ENCODE results near the gene MAPT. TPM values are rescaled to one million over a fixed set of nuclear protein-coding genes. Genes with fewer than 3 reads are reported as not detected.
A peak's percentile ranks its signal among the peaks of the same experiment; 100 is the strongest.
"Not testable (repeated sequence)": the region's sequence is repeated elsewhere in the genome, so short reads cannot be mapped to it uniquely, and the experiment has no call there.

Gene MAPT
- total RNA-seq, 1 experiment from 2014 or later = 1.6 TPM

GRCh38 chr17:45854209-45854608 is 40.1 kb upstream of the MAPT start:
- Mint-ChIP-seq H3K9me3 (ENCODE audit: low read depth, unreplicated experiment) (no peaks in the 10 kb centered on the region), H3K4me1 (ENCODE audit: low read depth, unreplicated experiment) (no peaks in the 10 kb centered on the region), H3K4me3 (ENCODE audit: low read depth, unreplicated experiment) (no peak overlapping the region), H3K27me3 (ENCODE audit: unreplicated experiment) (peaks cover 90% of the 10 kb centered on the region), H3K27ac (ENCODE audit: unreplicated experiment) (no peak overlapping the region), H3K36me3 (ENCODE audit: insufficient read depth, unreplicated experiment) (no peaks in the 10 kb centered on the region)
- CTCF ChIA-PET = no interaction called here
- intact Hi-C loops (cut with micrococcal nuclease; ENCODE audit: unreplicated experiment) = no loop called here
- no TSS peak for BruUV-seq (replicated peaks)
- TF ChIP-seq CTCF (IDR thresholded peaks at IDR 0.05; ENCODE audit: unreplicated experiment) = no peak
- no peak for DNase-seq

- Mint-ChIP-seq H3K4me1 (ENCODE audit: low read depth, unreplicated experiment) (no peaks in the 10 kb centered on the region), H3K9me3 (ENCODE audit: low read depth, unreplicated experiment) (no peaks in the 10 kb centered on the region), H3K36me3 (ENCODE audit: insufficient read depth, unreplicated experiment) (no peaks in the 10 kb centered on the region), H3K4me3 (ENCODE audit: low read depth, unreplicated experiment) (no peak overlapping the region), H3K27ac (ENCODE audit: unreplicated experiment) (no peak overlapping the region), H3K27me3 (ENCODE audit: unreplicated experiment) (peaks cover 88% of the 10 kb centered on the region)
- no peak for DNase-seq
- BruUV-seq (replicated peaks) = no TSS peak
- CTCF ChIA-PET = no interaction called here
- intact Hi-C loops (cut with micrococcal nuclease; ENCODE audit: unreplicated experiment) = no loop called here
- TF ChIP-seq CTCF (IDR thresholded peaks at IDR 0.05; ENCODE audit: unreplicated experiment) = no peak
These were observed 38.5 kb upstream of the MAPT start for GRCh38 chr17:45855691-45856336.

GRCh38 chr17:45857977-45858708 is 36.2 kb upstream of the MAPT start:
- peaks cover 88% of the 10 kb centered on the region for H3K27me3 Mint-ChIP-seq (ENCODE audit: unreplicated experiment)
- TF ChIP-seq CTCF (IDR thresholded peaks at IDR 0.05; ENCODE audit: unreplicated experiment) = no peak
- no peak overlapping the region for H3K4me3 Mint-ChIP-seq (ENCODE audit: low read depth, unreplicated experiment)
- no peaks in the 10 kb centered on the region for H3K36me3 Mint-ChIP-seq (ENCODE audit: insufficient read depth, unreplicated experiment)
- DNase-seq = peak; percentile 60
- intact Hi-C loops (cut with micrococcal nuclease; ENCODE audit: unreplicated experiment) = loop anchor here (1.0 kb wide), 1 partner anchor 156 kb away; no protein-coding TSS in a partner anchor
- H3K4me1 Mint-ChIP-seq (ENCODE audit: low read depth, unreplicated experiment) = no peaks in the 10 kb centered on the region
- H3K27ac Mint-ChIP-seq (ENCODE audit: unreplicated experiment) = no peak overlapping the region
- BruUV-seq (replicated peaks) = no TSS peak
- CTCF ChIA-PET = interaction anchor here (0.6 to 1.0 kb wide), 4 partner anchors 18 to 748 kb away, joined by 3 to 5 read pairs (median 4); no protein-coding TSS in a partner anchor
- no peaks in the 10 kb centered on the region for H3K9me3 Mint-ChIP-seq (ENCODE audit: low read depth, unreplicated experiment)

GRCh38 chr17:45861165-45861564 is 33.2 kb upstream of the MAPT start:
- no peak for TF ChIP-seq CTCF (IDR thresholded peaks at IDR 0.05; ENCODE audit: unreplicated experiment)
- Mint-ChIP-seq H3K4me1 (ENCODE audit: low read depth, unreplicated experiment) (no peaks in the 10 kb centered on the region), H3K27me3 (ENCODE audit: unreplicated experiment) (peaks cover 89% of the 10 kb centered on the region), H3K36me3 (ENCODE audit: insufficient read depth, unreplicated experiment) (no peaks in the 10 kb centered on the region), H3K4me3 (ENCODE audit: low read depth, unreplicated experiment) (no peak overlapping the region), H3K9me3 (ENCODE audit: low read depth, unreplicated experiment) (no peaks in the 10 kb centered on the region), H3K27ac (ENCODE audit: unreplicated experiment) (no peak overlapping the region)
- intact Hi-C loops (cut with micrococcal nuclease; ENCODE audit: unreplicated experiment) = no loop called here
- no TSS peak for BruUV-seq (replicated peaks)
- CTCF ChIA-PET = interaction anchor here (1.5 kb wide), 1 partner anchor 30 kb away, joined by 3 read pairs; no protein-coding TSS in a partner anchor
- no peak for DNase-seq

- BruUV-seq (replicated peaks); H3K4me3 Mint-ChIP-seq (ENCODE audit: low read depth, unreplicated experiment); intact Hi-C loops (cut with micrococcal nuclease; ENCODE audit: unreplicated experiment); H3K9me3 Mint-ChIP-seq (ENCODE audit: low read depth, unreplicated experiment); H3K27ac Mint-ChIP-seq (ENCODE audit: unreplicated experiment); H3K36me3 Mint-ChIP-seq (ENCODE audit: insufficient read depth, unreplicated experiment); DNase-seq; H3K4me1 Mint-ChIP-seq (ENCODE audit: low read depth, unreplicated experiment): not testable (repeated sequence)
- CTCF ChIA-PET = interaction anchor here (0.8 to 1.5 kb wide), 2 partner anchors 11 to 31 kb away, joined by 3 to 4 read pairs; no protein-coding TSS in a partner anchor
- H3K27me3 Mint-ChIP-seq (ENCODE audit: unreplicated experiment) = peaks cover 95% of the 10 kb centered on the region
These were observed 32.2 kb upstream of the MAPT start for GRCh38 chr17:45862127-45862526.

Data from Calu3 (cell line).